OCI-LY3 (cell line): ENCODE results near the gene VAV2.

ENCODE experiments used
- CTCF ChIP-seq: fragments of 200-600, 300-600 bp; sonication (generic); IDR thresholded peaks from 2 replicates; pipeline ENCODE4 v1.5.1; 2014; ENCODE audit warnings: antibody characterized with exemption, low read length, low read depth
- EZH2phosphoT487 ChIP-seq: fragments of 200-600 bp; shearing (Covaris generic); IDR thresholded peaks from 2 replicates; pipeline ENCODE4 v1.6.1; 2018; ENCODE audit warnings: antibody characterized with exemption, mixed run types, low read depth

- no peak for TF ChIP-seq CTCF
- no peak for TF ChIP-seq EZH2phosphoT487
Measured at GRCh38 chr9:133810556-133811195, 181.4 kb downstream of the VAV2 start.
